ENCODE measurements around the gene MSANTD2.

The MSANTD2 gene

GRCh38 chr11:124737638-124738305 lies 62.4 kb downstream of the MSANTD2 start:
- TF ChIP-seq ZFX (IDR thresholded peaks at IDR 0.05) = no peak
- TF ChIP-seq CTCF (conservative IDR thresholded peaks at IDR 0.05) = no peak
- no peak overlapping the region for H3K27ac ChIP-seq

- no peak overlapping the region for H3K27ac ChIP-seq
- TF ChIP-seq ZFX (IDR thresholded peaks at IDR 0.05) (no peak), CTCF (conservative IDR thresholded peaks at IDR 0.05) (no peak)
Observed at GRCh38 chr11:124736736-124737135, 63.5 kb downstream of the MSANTD2 start.

- no peak overlapping the region for H3K27ac ChIP-seq
- TF ChIP-seq CTCF (conservative IDR thresholded peaks at IDR 0.05) (no peak), ZFX (IDR thresholded peaks at IDR 0.05) (no peak)
Observed at GRCh38 chr11:124732230-124732629, 68.0 kb downstream of the MSANTD2 start.

- no peak overlapping the region for H3K27ac ChIP-seq
- no peak for TF ChIP-seq CTCF (conservative IDR thresholded peaks at IDR 0.05)
- TF ChIP-seq ZFX (IDR thresholded peaks at IDR 0.05) = no peak
Observed at GRCh38 chr11:124729571-124729970, 70.6 kb downstream of the MSANTD2 start.

- TF ChIP-seq CTCF (conservative IDR thresholded peaks at IDR 0.05) (no peak), ZFX (IDR thresholded peaks at IDR 0.05) (no peak)
- no peak overlapping the region for H3K27ac ChIP-seq
Observed at GRCh38 chr11:124728134-124728533, 72.1 kb downstream of the MSANTD2 start.

- TF ChIP-seq CTCF (conservative IDR thresholded peaks at IDR 0.05) (no peak), ZFX (IDR thresholded peaks at IDR 0.05) (no peak)
Observed at GRCh38 chr11:124727474-124727873, 72.7 kb downstream of the MSANTD2 start.

GRCh38 chr11:124725719-124726105 lies 74.5 kb downstream of the MSANTD2 start:
- TF ChIP-seq CTCF (conservative IDR thresholded peaks at IDR 0.05) (no peak), ZFX (IDR thresholded peaks at IDR 0.05) (no peak)
- no peak overlapping the region for H3K27ac ChIP-seq

More at GRCh38 chr11:124727474-124727873, 72.7 kb downstream of the MSANTD2 start:
- no peak overlapping the region for H3K27ac ChIP-seq
